Fibroblast of skin of left quadriceps (primary cell): Measurements from ENCODE around the gene IL12RB2.

Experiments
- DNase-seq, 2 experiments: peaks; one replicate each; pipeline ENCODE4 v3.0.0-alpha.2; 2013; ENCODE audit warnings: low read depth in 2 of 2

Gene IL12RB2

GRCh38 chr1:67307251-67308060, at the start of gene IL12RB2:
TSS of gene IL12RB2 (plus strand) at chr1:67307873. CDS start at chr1:67320369, 12,496 bp downstream.
- no peak for DNase-seq

- DNase-seq = no peak
Measured at GRCh38 chr1:67261680-67262079, 46.0 kb upstream of the IL12RB2 start.

- no peak for DNase-seq
Measured at GRCh38 chr1:67262735-67263134, 44.9 kb upstream of the IL12RB2 start.

- no peak for DNase-seq
Measured at GRCh38 chr1:67264152-67264551, 43.5 kb upstream of the IL12RB2 start.

GRCh38 chr1:67264899-67265298, 42.8 kb upstream of the IL12RB2 start:
- DNase-seq = no peak

GRCh38 chr1:67269061-67269460, 38.6 kb upstream of the IL12RB2 start:
- DNase-seq = no peak

GRCh38 chr1:67270541-67270940, 37.1 kb upstream of the IL12RB2 start:
- DNase-seq = no peak

- DNase-seq = no peak
Measured at GRCh38 chr1:67273591-67273990, 34.1 kb upstream of the IL12RB2 start.

- no peak for DNase-seq
Measured at GRCh38 chr1:67274623-67275325, 32.9 kb upstream of the IL12RB2 start.

- DNase-seq = no peak
Measured at GRCh38 chr1:67280696-67281095, 27.0 kb upstream of the IL12RB2 start.

- no peak for DNase-seq
Measured at GRCh38 chr1:67281244-67281643, 26.4 kb upstream of the IL12RB2 start.

- DNase-seq = no peak
Measured at GRCh38 chr1:67285780-67286488, 21.7 kb upstream of the IL12RB2 start.

- DNase-seq = no peak
Measured at GRCh38 chr1:67290236-67290635, 17.4 kb upstream of the IL12RB2 start.

GRCh38 chr1:67294836-67295617, 12.6 kb upstream of the IL12RB2 start:
- DNase-seq = no peak

GRCh38 chr1:67298762-67299161, 8.9 kb upstream of the IL12RB2 start:
- no peak for DNase-seq

- DNase-seq = no peak
Measured at GRCh38 chr1:67299296-67299695, 8.4 kb upstream of the IL12RB2 start.

- DNase-seq = peak in 1 of 2 experiments; percentile 4
Measured at GRCh38 chr1:67300561-67300960, 7.1 kb upstream of the IL12RB2 start.

- DNase-seq = no peak
Measured at GRCh38 chr1:67304023-67304422, 3.6 kb upstream of the IL12RB2 start.

- DNase-seq = no peak
Measured at GRCh38 chr1:67306547-67306946, 1.1 kb upstream of the IL12RB2 start.

GRCh38 chr1:67308136-67308535, 463 bp downstream of the IL12RB2 start:
- DNase-seq = no peak

- DNase-seq = no peak
Measured at GRCh38 chr1:67312615-67313014, 4.9 kb downstream of the IL12RB2 start.
